GM12891 (cell line): ENCODE results near the gene DNAJB7.

Source experiments
- PAX5 ChIP-seq: IDR thresholded peaks from 2 replicates; pipeline ENCODE4 v1.6.1; 2011; ENCODE audit warnings: low read length, moderate library complexity, mild to moderate bottlenecking; ENCODE audit not compliant: insufficient read depth, severe bottlenecking
- POLR2A ChIP-seq: IDR thresholded peaks from 2 replicates; pipeline ENCODE4 v1.6.1; 2011; ENCODE audit warnings: low read depth, low read length, control low read depth
- POLR2AphosphoS5 ChIP-seq: IDR thresholded peaks from 2 replicates; pipeline ENCODE4 v1.6.1; 2011; ENCODE audit warnings: low read depth, low read length, control low read depth
- SPI1 ChIP-seq: IDR thresholded peaks from 2 replicates; pipeline ENCODE4 v1.6.1; 2011; ENCODE audit warnings: low read depth, low read length, control low read depth
- TAF1 ChIP-seq: IDR thresholded peaks from 2 replicates; pipeline ENCODE4 v1.6.1; 2011; ENCODE audit warnings: low read depth, low read length, control low read depth

DNA sequence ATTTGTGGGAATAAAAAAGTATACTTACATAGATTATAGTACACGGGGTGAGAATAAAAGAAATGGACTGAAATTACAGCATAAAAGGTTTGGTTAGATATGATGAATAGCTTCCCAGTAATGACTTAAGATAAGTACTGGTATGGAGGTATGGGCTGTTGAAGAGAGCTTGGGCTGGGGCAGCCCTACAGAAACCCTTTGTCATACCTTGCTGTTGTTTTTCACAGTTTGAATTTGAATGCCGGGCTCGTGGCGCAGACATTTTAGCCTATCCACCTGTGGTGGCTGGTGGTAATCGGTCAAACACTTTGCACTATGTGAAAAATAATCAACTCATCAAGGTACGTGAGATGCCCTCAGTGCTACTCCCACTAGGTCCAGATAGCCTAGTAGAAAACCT, 47.0 kb upstream of the DNAJB7 start:
- TF ChIP-seq TAF1 = no peak
- TF ChIP-seq POLR2A = no peak
- no peak for TF ChIP-seq POLR2AphosphoS5
- TF ChIP-seq SPI1 = no peak
- no peak for TF ChIP-seq PAX5
